H9 (cell line): ENCODE data around the gene TCEAL7. TPM values are rescaled to one million over a fixed set of nuclear protein-coding genes. Genes with fewer than 3 reads are reported as not detected.

ENCODE experiments used
- DNase-seq: peaks from one replicate; pipeline ENCODE4 v3.0.0-alpha.2; 2017
- H2AFZ ChIP-seq: one replicate; pipeline ENCODE4 v1.6.1; 2013; ENCODE audit warnings: mild to moderate bottlenecking, low read length, control low read depth, moderate library complexity
- H2AK5ac ChIP-seq: 2 replicates; pipeline ENCODE4 v1.6.1; 2013; ENCODE audit warnings: low read length, control low read depth, mixed read lengths; ENCODE audit not compliant: insufficient read length
- H2BK120ac ChIP-seq: one replicate; pipeline ENCODE4 v1.6.1; 2013; ENCODE audit warnings: low read depth, mild to moderate bottlenecking, low read length, control low read depth, inconsistent platforms; ENCODE audit not compliant: poor library complexity, severe bottlenecking
- H2BK12ac ChIP-seq: 2 replicates; pipeline ENCODE4 v1.6.1; 2013; ENCODE audit warnings: low read length, control low read depth, mixed read lengths, low read depth; ENCODE audit not compliant: insufficient read length
- H2BK15ac ChIP-seq: 2 replicates; pipeline ENCODE4 v1.6.1; 2013; ENCODE audit warnings: low read depth, low read length, control low read depth
- H2BK20ac ChIP-seq: one replicate; pipeline ENCODE4 v1.6.1; 2013; ENCODE audit warnings: low read depth, mild to moderate bottlenecking, low read length, control low read depth, inconsistent platforms; ENCODE audit not compliant: poor library complexity, severe bottlenecking
- H2BK5ac ChIP-seq: 2 replicates; pipeline ENCODE4 v1.6.1; 2013; ENCODE audit warnings: low read length, control low read depth, mixed read lengths; ENCODE audit not compliant: insufficient read length
- H3K14ac ChIP-seq: 2 replicates; pipeline ENCODE4 v1.6.1; 2013; ENCODE audit warnings: low read length, control low read depth; ENCODE audit not compliant: insufficient read depth
- H3K18ac ChIP-seq: 2 replicates; pipeline ENCODE4 v1.6.1; 2013; ENCODE audit warnings: low read depth, mild to moderate bottlenecking, mixed read lengths, low read length, control low read depth; ENCODE audit not compliant: insufficient read length
- H3K23ac ChIP-seq: 2 replicates; pipeline ENCODE4 v1.6.1; 2013; ENCODE audit warnings: low read length, control low read depth, mixed read lengths, low read depth; ENCODE audit not compliant: insufficient read length
- H3K23me2 ChIP-seq: 2 replicates; pipeline ENCODE4 v1.6.1; 2013; ENCODE audit warnings: low read depth, mild to moderate bottlenecking, mixed read lengths, low read length, control low read depth; ENCODE audit not compliant: insufficient read length, poor library complexity, severe bottlenecking
- H3K27ac ChIP-seq: 2 replicates; pipeline ENCODE4 v1.5.1; 2013; ENCODE audit warnings: low read length, control low read depth, mixed read lengths, low read depth; ENCODE audit not compliant: insufficient read length
- H3K27me3 ChIP-seq: 2 replicates; pipeline ENCODE4 v1.6.1; 2013; ENCODE audit warnings: low read length, control low read depth, inconsistent platforms; ENCODE audit not compliant: insufficient read depth
- H3K4ac ChIP-seq: 2 replicates; pipeline ENCODE4 v1.6.1; 2013; ENCODE audit warnings: low read depth, mild to moderate bottlenecking, control low read depth, inconsistent platforms, low read length, moderate library complexity
- H3K4me1 ChIP-seq: 2 replicates; pipeline ENCODE4 v1.6.1; 2013; ENCODE audit warnings: low read length, control low read depth, inconsistent platforms; ENCODE audit not compliant: insufficient read depth
- H3K4me2 ChIP-seq: 2 replicates; pipeline ENCODE4 v1.6.1; 2013; ENCODE audit warnings: low read length, control low read depth, mixed read lengths; ENCODE audit not compliant: insufficient read length, insufficient read depth
- H3K56ac ChIP-seq: 2 replicates; pipeline ENCODE4 v1.6.1; 2013; ENCODE audit warnings: low read depth, mild to moderate bottlenecking, mixed read lengths, low read length, control low read depth; ENCODE audit not compliant: insufficient read length
- H3K79me1 ChIP-seq: 2 replicates; pipeline ENCODE4 v1.6.1; 2013; ENCODE audit warnings: low read depth, mild to moderate bottlenecking, moderate library complexity, low read length, control low read depth, inconsistent platforms; ENCODE audit not compliant: insufficient read depth, poor library complexity, severe bottlenecking
- H3K79me2 ChIP-seq: 2 replicates; pipeline ENCODE4 v1.6.1; 2013; ENCODE audit warnings: low read length, control low read depth, inconsistent platforms; ENCODE audit not compliant: insufficient read depth
- H3K9ac ChIP-seq: 2 replicates; pipeline ENCODE4 v1.6.1; 2013; ENCODE audit warnings: low read length, control low read depth, mixed read lengths; ENCODE audit not compliant: insufficient read length; ENCODE audit errors: extremely low read depth
- H3K9me3 ChIP-seq: one replicate; pipeline ENCODE4 v1.6.1; 2013; ENCODE audit warnings: low read depth, low read length, inconsistent platforms; ENCODE audit not compliant: control insufficient read depth
- H3T11ph ChIP-seq: one replicate; pipeline ENCODE4 v1.6.1; 2013; ENCODE audit warnings: mild to moderate bottlenecking, low read length, control low read depth, inconsistent platforms
- H4K20me1 ChIP-seq: one replicate; pipeline ENCODE4 v1.6.1; 2013; ENCODE audit not compliant: control insufficient read depth, insufficient read length, insufficient read depth
- H4K5ac ChIP-seq: 2 replicates; pipeline ENCODE4 v1.6.1; 2013; ENCODE audit warnings: low read depth, mild to moderate bottlenecking, mixed read lengths, low read length, control low read depth; ENCODE audit not compliant: insufficient read length
- H4K8ac ChIP-seq: replicated peaks from 2 replicates; pipeline ENCODE4 v1.6.1; 2013; ENCODE audit warnings: low read length, control low read depth, mixed read lengths, low read depth; ENCODE audit not compliant: insufficient read length
- H4K91ac ChIP-seq: 2 replicates; pipeline ENCODE4 v1.6.1; 2013; ENCODE audit warnings: low read depth, mild to moderate bottlenecking, moderate library complexity, mixed read lengths, low read length, control low read depth; ENCODE audit not compliant: insufficient read length
- H3K27ac Mint-ChIP-seq, 3 experiments: 2 replicates in 2 of 3; 3 replicates in 1 of 3; pipeline ENCODE4 v1.8.0; 2020 to 2021; ENCODE audit warnings: mixed read lengths in 3 of 3, mild to moderate bottlenecking in 1 of 3, moderate library complexity in 1 of 3
- H3K27me3 Mint-ChIP-seq: 2 replicates; pipeline ENCODE4 v1.8.0; 2021; ENCODE audit warnings: low read depth, mild to moderate bottlenecking, moderate library complexity, mixed read lengths
- H3K36me3 Mint-ChIP-seq, 3 experiments: 2 replicates in 2 of 3; 3 replicates in 1 of 3; pipeline ENCODE4 v1.8.0; 2020 to 2021; ENCODE audit warnings: low read depth in 3 of 3, mixed read lengths in 3 of 3; ENCODE audit not compliant: insufficient read depth in 1 of 3
- H3K4me1 Mint-ChIP-seq, 2 experiments: 2 replicates each; pipeline ENCODE4 v1.8.0; 2020; ENCODE audit warnings: mixed read lengths in 2 of 2
- H3K4me3 Mint-ChIP-seq, 2 experiments: 2 replicates in 1 of 2; 3 replicates in 1 of 2; pipeline ENCODE4 v1.8.0; 2020 to 2021; ENCODE audit warnings: mild to moderate bottlenecking in 2 of 2, mixed read lengths in 2 of 2, moderate library complexity in 1 of 2
- H3K9me3 Mint-ChIP-seq, 2 experiments: 2 replicates in 1 of 2; 3 replicates in 1 of 2; pipeline ENCODE4 v1.8.0; 2020; ENCODE audit warnings: mild to moderate bottlenecking in 2 of 2, mixed read lengths in 2 of 2, moderate library complexity in 1 of 2
- CTCF ChIP-seq: fragments of 200-600 bp; sonication (generic); conservative IDR thresholded peaks from 3 replicates; pipeline ENCODE4 v1.8.0; 2021; ENCODE audit warnings: antibody characterized with exemption, mild to moderate bottlenecking
- WGBS: extraction: QIAGEN DNeasy Blood & Tissue Kit; methylation state at CpG from one replicate; pipeline ENCODE4 v1.1.7; 2013; ENCODE audit warnings: missing lambda C conversion rate, low lambda C conversion rate, mixed read lengths; ENCODE audit not compliant: insufficient read length; ENCODE audit errors: extremely low coverage; 5-methylcytosine and 5-hydroxymethylcytosine counted together
- total RNA-seq: library from RNA; stranded (reverse); gene quantifications from 2 replicates; pipeline ENCODE4 v1.2.1, GENCODE V29; 2021

Gene TCEAL7
- total RNA-seq, 1 experiment from 2014 or later, result 2.7 TPM

GRCh38 chrX:103356858-103357257 lies 26.8 kb downstream of the TCEAL7 start:
- Mint-ChIP-seq H3K9me3 (peaks cover 0 to 59% of the 10 kb centered on the region in 2 experiments; a peak in 3 of 5 replicates), H3K27ac (peak overlapping the region; percentile 79 to 97 (median 86); a peak in 6 of 7 replicates), H3K4me3 (peak overlapping the region; percentile 87 to 92), H3K36me3 (peaks cover 0 to 13% (median 13%) of the 10 kb centered on the region in 3 experiments; a peak in 5 of 7 replicates), H3K4me1 (peaks cover 10 to 16% of the 10 kb centered on the region in 2 experiments), H3K27me3 (no peaks in the 10 kb centered on the region)
- peaks cover 3% of the 10 kb centered on the region; the same call in 1 of the 2 replicates for H3K4me1 ChIP-seq
- H3K4ac ChIP-seq, result no peak overlapping the region
- H2AFZ ChIP-seq, result no peak overlapping the region
- no peak overlapping the region for H4K91ac ChIP-seq
- no peaks in the 10 kb centered on the region for H3K9me3 ChIP-seq
- WGBS, result no CpG with 5 or more reads among the region's 13 CpGs
- no peak for TF ChIP-seq CTCF
- no peak overlapping the region for H4K8ac ChIP-seq
- no peak overlapping the region for H2BK15ac ChIP-seq
- no peak overlapping the region for H2BK120ac ChIP-seq
- H2AK5ac ChIP-seq, result no peak overlapping the region
- no peaks in the 10 kb centered on the region for H4K20me1 ChIP-seq
- H2BK5ac ChIP-seq, result no peak overlapping the region
- peak overlapping the region; percentile 63 for H3K4me2 ChIP-seq
- H3K18ac ChIP-seq, result no peak overlapping the region
- DNase-seq, result no peak
- no peak overlapping the region for H3K56ac ChIP-seq
- H3K23me2 ChIP-seq, result peaks cover 8% of the 10 kb centered on the region
- H4K5ac ChIP-seq, result no peak overlapping the region
- peak overlapping the region; percentile 60 for H3K9ac ChIP-seq
- H3K79me2 ChIP-seq, result no peaks in the 10 kb centered on the region
- H2BK20ac ChIP-seq, result no peak overlapping the region
- no peaks in the 10 kb centered on the region for H3K79me1 ChIP-seq
- peak overlapping the region; percentile 37 for H3K27ac ChIP-seq
- peak overlapping the region; percentile 66; the same call in 1 of the 2 replicates for H3K14ac ChIP-seq
- H2BK12ac ChIP-seq, result no peak overlapping the region
- H3T11ph ChIP-seq, result no peak overlapping the region
- H3K23ac ChIP-seq, result no peak overlapping the region
- H3K27me3 ChIP-seq, result no peaks in the 10 kb centered on the region
